HL-60/S4 (cell line): ENCODE data around the gene GSTT2B.
"Not testable (repeated sequence)": the region's sequence is repeated elsewhere in the genome, so short reads cannot be mapped to it uniquely, and the experiment has no call there.

Experiments
- in situ Hi-C: fragments of 300-500 bp; cut with MboI; formaldehyde crosslinking; loops from 2 replicates; pipeline ENCODE4 v1.14.3; 2022; ENCODE audit warnings: low sequenced_read_pairs

GSTT2B gene

GRCh38 chr22:23986538-23987178 lies 25.7 kb upstream of the GSTT2B start:
- in situ Hi-C loops: not testable (repeated sequence)

- in situ Hi-C loops: not testable (repeated sequence)
Observed at GRCh38 chr22:23986089-23986488, 25.1 kb upstream of the GSTT2B start.

DNA sequence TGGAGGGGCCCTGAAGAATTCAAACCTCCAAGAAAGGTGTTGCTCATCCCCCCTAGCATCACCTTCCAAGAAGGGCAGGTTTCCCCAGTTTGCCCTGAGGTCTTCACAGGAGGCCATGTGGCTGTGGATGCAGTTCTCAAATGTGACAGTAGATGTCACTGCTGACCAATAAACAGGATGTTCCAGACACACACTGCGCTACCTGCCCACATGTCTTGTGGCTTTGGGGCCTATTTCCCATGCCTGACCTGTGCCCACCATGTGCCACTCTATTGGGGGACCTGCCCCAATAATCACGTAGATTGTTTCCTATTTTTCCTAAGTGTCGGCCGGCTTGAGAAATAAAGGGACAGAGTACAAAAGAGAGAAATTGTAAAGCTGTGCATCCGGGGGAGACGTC lies 23.4 kb upstream of the GSTT2B start:
- in situ Hi-C loops: no loop called here

GRCh38 chr22:23980567-23980966 lies 19.6 kb upstream of the GSTT2B start:
- in situ Hi-C loops: not testable (repeated sequence)

- in situ Hi-C loops: not testable (repeated sequence)
Observed at GRCh38 chr22:23979557-23980240, 18.7 kb upstream of the GSTT2B start, which contains the start of gene GSTT2. Gene GSTT2, plus strand, starts transcription at chr22:23980134.

DNA sequence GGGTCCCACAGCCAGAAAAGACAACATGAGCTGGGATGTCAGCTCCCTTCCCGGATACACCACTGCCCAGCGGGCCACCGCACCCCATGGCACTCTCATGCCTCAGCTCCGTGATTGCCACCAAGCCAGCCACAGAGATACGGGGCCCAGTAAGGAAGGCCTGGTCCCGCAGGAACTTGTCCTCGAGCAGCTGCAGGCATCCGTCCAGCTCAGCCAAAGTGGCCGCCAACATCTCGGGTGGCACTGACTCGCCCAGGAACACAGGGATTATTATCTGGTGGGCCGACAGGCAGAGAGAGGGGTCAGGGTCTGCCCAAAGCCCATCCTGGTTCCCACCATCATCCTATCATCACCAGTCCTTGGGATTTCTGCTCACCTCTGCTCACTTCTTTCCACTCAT lies 16.3 kb upstream of the GSTT2B start:
- in situ Hi-C loops: not testable (repeated sequence)

GRCh38 chr22:23974836-23975352 lies 13.9 kb upstream of the GSTT2B start:
- in situ Hi-C loops: not testable (repeated sequence)

GRCh38 chr22:23974345-23974744 lies 13.3 kb upstream of the GSTT2B start, which contains the start of gene DDT:
Gene DDT, minus strand, starts transcription at chr22:23974441. Its CDS starts 27 bp downstream, at chr22:23974414.
- in situ Hi-C loops: not testable (repeated sequence)

- in situ Hi-C loops: not testable (repeated sequence)
Observed at GRCh38 chr22:23971927-23972326, 10.9 kb upstream of the GSTT2B start.

- in situ Hi-C loops: no loop called here
Observed at GRCh38 chr22:23970816-23971486, 10.0 kb upstream of the GSTT2B start.

GRCh38 chr22:23970201-23970641 lies 9.2 kb upstream of the GSTT2B start:
- in situ Hi-C loops: no loop called here

DNA sequence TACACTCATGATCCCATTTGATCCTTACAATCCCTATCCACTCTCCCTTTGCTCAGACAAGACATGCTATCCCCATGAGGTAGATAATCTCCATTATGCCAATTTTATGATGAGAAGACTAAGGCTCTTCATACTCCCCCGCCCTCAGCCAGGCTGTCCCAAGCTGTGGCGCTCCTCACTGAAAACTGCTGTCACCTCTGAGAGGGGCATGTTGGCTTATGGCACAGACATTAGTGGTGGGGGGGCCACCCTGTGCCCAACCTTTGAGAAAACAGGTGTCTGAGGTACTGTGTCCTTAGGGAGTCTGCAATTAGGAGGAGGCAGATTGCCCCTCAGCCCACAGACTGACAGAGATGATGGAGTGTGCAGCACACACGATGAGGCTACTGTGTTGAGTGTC lies 8.1 kb upstream of the GSTT2B start:
- in situ Hi-C loops: no loop called here

DNA sequence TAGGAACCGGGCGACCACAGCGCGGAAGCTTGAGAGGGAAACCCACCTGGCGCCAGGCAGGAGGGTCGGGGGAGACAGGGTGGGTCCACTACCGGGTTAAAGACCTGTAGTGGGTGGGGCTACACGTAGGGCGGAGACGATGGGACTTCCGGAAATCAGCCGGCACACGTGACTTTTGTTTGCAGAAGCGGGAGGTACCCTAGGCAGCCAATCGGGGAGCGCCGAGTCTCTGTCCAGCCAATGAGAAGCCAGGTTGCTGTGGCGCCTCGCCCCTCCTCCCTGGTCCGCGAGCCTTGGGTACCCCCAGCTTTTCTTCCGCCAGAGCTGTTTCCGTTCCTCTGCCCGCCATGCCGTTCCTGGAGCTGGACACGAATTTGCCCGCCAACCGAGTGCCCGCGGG lies 5.6 kb upstream of the GSTT2B start, which contains the start of gene DDTL:
TSS of gene DDTL (plus strand) at position 321 of the 400 bp plus-strand sequence. CDS start at position 348, 27 bp downstream.
- in situ Hi-C loops: not testable (repeated sequence)

- in situ Hi-C loops: not testable (repeated sequence)
Observed at GRCh38 chr22:23966094-23966493, 5.1 kb upstream of the GSTT2B start.

DNA sequence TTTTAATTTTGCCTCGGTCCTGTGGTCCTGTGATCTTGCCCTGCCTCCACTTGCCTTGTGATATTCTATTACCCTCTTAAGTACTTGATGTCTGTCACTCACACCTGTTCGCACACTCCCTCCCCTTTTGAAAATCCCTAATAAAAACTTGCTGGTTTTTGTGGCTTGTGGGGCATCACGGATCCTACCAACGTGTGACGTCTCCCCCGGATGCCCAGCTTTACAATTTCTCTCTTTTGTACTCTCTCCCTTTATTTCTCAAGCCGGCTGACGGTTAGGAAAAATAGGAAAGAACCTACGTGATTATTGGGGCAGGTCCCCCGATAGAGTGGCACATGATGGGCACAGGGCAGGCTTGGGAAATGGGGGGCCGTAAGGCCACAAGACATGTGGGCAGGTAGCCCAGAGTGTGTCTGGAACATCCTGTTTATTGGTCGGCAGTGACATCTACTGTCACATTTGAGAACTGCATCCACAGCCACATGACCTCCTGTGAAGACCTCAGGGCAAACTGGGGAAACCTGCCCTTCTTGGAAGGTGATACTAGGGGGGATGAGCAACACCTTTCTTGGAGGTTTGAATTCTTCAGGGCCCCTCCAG lies 4.6 kb downstream of the GSTT2B start:
- in situ Hi-C loops: not testable (repeated sequence)

- in situ Hi-C loops: not testable (repeated sequence)
Observed at GRCh38 chr22:23955886-23956285, 5.1 kb downstream of the GSTT2B start.

DNA sequence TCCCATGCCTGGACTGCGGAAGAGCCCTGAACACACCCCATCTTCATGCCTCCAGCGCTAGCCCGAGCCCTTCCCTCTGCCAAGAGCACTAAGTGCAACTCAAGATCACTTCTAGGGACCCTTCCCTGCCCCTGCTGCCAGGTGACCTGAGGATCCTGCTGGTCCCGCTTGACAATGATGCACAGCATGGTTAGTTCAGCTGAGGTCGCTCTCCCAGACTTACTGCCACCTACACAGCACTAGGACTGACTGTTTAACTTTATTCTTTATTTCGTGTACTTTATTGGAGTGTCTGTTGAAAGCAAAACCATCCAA lies 6.0 kb downstream of the GSTT2B start:
- in situ Hi-C loops: not testable (repeated sequence)

- in situ Hi-C loops: not testable (repeated sequence)
Observed at GRCh38 chr22:23954193-23954990, 6.6 kb downstream of the GSTT2B start.

- in situ Hi-C loops: not testable (repeated sequence)
Observed at GRCh38 chr22:23953485-23953884, 7.5 kb downstream of the GSTT2B start.

GRCh38 chr22:23952794-23953405 lies 8.1 kb downstream of the GSTT2B start:
- in situ Hi-C loops: not testable (repeated sequence)
